CD4-positive, alpha-beta T cell treated with Interferon alpha-2 for 1 hour (primary cell): ENCODE results near the gene PRKAG1.
A peak's percentile ranks its signal among the peaks of the same experiment; 100 is the strongest.
"Not testable (repeated sequence)": the region's sequence is repeated elsewhere in the genome, so short reads cannot be mapped to it uniquely, and the experiment has no call there.

ENCODE experiments used
- DNase-seq, 2 donors: peaks; one replicate each; pipeline ENCODE4 v3.0.0-alpha.2; 2020 to 2022

Gene PRKAG1

DNA sequence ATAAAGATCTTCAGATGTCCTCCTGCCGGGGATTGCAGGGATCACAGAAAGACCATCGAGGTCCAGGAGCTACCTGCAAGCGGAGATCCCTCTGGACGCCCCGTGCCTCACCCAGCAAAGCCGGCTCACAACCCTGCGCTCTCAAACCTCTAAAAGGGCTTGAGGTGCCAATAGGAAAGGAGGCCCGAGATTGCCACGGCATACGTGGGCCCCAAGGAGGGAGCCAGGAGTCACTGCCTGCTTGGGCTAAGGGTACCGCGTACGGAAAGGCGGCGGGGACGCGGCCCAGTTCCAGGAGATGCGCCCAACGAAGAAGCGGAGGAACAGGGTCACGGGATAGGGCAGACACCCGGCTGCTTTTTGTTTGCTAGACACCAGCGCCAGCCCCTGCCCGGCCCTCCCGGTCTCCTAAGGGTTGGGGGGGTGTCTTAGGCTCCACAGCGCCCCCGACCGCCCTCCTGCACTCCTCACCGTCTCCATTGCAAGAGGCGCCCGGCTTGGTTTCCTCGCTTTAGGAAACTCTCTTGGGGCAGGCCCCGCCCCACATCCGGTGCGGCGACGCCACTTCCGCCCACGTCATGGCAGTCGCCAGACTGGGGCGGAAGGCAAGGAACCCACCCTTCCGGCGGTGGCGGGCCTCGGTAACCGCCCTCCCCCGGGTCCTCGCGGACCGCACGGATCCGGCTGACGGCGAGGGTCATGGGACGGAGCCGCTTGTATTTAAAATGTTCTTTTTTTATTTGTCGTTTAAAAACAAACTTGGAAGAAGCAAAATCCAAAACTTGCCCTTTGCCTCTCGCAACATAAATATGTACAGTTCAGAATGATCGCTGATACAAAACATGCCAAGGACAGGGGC, at the start of gene PRKAG1:
Gene PRKAG1, minus strand, starts transcription at position 516 of the 859 bp plus-strand sequence. Its CDS starts 36 bp downstream, at position 480.
- DNase-seq: peak; percentile 97 to 98

- DNase-seq: no peak
Measured at GRCh38 chr12:49066120-49066519, 47.5 kb upstream of the PRKAG1 start.

GRCh38 chr12:49064767-49065152, 46.2 kb upstream of the PRKAG1 start:
- DNase-seq: no peak

GRCh38 chr12:49061916-49062315, 43.3 kb upstream of the PRKAG1 start:
- DNase-seq: not testable (repeated sequence)

- no peak for DNase-seq
Measured at GRCh38 chr12:49061157-49061650, 42.6 kb upstream of the PRKAG1 start.

DNA sequence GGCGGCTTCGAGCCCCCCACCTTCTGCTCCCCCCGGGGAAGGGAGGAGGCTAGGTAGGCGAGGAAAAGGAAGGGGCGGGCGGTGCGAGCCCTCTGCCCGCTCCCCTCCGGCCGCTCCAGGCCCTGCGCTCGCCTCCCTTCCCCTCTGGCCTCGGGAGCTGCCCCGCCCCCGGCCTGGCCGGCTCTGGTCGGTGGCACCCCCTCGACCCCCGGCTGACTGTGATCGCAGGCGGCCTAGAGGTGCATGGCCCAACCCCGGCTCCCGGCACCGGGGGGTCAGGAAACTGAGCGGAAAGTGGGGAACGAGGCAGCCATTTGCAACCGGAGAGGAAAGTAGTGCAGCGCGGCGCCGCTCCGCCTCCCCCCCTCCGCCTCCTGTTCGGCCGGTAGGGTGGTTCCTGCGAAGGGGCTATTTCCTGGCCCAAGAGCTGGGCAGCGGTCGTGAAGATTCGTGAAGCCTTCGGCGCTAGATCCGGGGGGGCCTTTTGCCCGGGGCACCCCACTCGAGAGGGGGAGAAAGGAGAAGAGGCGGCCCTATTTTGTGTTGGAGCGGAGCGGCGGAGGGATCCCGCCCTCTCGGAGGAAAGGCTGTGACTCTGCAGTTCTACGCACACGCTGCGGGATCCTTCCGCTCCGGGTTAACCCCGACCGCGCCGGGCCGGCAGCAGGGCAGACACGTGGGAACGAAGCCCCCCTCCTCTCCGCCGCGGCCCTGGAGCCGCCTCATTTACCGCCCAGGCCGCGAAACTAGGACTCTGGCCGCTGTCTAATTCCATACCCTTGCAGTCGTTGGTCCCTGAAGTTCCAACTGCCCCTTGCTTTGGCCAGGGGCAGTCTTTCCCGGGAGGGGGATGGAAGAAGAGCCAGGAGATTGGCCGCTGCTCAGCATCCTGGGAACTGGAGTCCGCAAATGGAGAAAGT, 41.9 kb upstream of the PRKAG1 start, which contains the start of gene KMT2D:
Gene KMT2D, minus strand, starts transcription at position 558 of the 920 bp plus-strand sequence. CDS start 5,470 bp downstream, outside the sequence.
- DNase-seq: peak; percentile 88 to 91

- peak in 1 of 2 donors; percentile 19 for DNase-seq
Measured at GRCh38 chr12:49059299-49060171, 41.0 kb upstream of the PRKAG1 start.

- no peak for DNase-seq
Measured at GRCh38 chr12:49059045-49059298, 40.4 kb upstream of the PRKAG1 start.

GRCh38 chr12:49058366-49059044, 39.9 kb upstream of the PRKAG1 start:
- DNase-seq: no peak

DNA sequence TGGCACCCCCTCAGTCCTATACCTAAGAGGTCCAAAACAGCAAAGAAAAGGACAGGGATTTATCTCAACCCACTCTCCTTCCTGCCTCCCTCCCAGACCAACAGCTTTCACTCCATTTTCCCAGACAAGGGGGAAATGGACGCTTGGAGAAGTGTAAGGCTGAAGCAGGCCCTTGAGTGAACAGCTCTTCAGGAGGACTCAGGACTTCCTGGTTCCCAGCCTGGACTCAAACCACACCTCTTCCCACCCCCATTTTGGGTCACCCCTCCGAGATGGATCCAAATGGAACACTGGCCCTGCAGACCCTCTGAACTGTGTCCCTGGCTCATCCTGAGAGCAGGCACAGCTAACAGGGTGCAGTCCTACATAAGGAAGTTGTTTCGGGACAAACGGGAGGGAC, 39.3 kb upstream of the PRKAG1 start:
- no peak for DNase-seq

GRCh38 chr12:49055978-49056754, 37.6 kb upstream of the PRKAG1 start:
- DNase-seq: peak; percentile 79 to 80

- no peak for DNase-seq
Measured at GRCh38 chr12:49055092-49055491, 36.5 kb upstream of the PRKAG1 start.

- DNase-seq: no peak
Measured at GRCh38 chr12:49054524-49054923, 35.9 kb upstream of the PRKAG1 start.

DNA sequence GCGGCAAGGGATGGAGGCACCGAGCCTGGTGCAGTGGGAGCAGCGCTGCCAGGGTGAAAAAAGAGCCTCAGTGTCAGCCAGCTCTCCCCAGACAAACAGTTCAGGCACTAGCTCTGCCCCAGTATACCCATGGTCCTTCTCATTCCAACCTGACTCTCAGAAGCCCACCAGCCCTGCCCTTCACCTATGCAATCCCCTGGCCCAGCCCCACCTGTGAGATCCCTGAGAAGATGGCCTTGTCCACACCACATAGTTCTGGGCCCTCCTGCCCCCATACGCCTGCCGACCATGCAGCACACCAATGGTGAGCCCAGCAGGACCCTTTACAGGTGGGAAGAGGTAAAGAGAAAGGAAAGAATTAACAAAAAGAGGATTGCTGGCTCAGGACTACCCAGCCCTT, 35.5 kb upstream of the PRKAG1 start:
- no peak for DNase-seq

DNA sequence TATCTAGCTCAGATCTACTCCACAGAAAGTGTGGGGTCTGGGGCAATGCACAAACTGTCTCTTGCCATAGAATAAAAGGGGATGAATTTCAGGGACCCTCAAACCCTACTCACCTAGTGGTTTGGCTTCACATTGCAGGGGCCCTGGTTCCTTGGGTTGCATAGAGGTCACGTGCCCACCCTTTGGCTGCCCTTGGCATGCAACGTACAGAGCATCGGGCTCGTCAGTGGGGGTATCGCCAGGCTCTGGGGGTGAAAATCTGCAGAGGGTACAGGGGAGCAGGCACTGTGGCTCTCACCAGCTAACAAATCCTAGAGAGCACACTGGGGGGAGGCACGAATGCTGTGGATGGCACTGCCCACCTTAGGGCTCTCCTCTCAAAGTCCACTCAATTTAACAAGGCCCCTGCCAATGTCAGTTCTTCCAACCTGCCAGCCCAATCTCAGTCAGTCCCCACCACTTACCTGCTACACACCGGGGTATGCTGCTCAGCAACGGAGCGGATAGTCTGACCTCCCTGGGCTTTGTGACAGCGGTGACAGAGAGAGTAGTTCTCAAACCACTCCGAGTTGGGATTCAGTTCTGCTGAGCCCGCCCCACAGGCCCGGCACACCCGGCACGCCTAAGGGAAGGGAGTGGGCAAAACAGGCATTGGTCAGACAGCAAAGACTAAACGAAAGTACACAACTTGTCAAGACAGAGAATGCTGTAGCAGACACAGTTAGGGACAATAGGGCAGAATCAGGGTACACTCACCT, 34.1 kb upstream of the PRKAG1 start:
- DNase-seq: no peak

DNA sequence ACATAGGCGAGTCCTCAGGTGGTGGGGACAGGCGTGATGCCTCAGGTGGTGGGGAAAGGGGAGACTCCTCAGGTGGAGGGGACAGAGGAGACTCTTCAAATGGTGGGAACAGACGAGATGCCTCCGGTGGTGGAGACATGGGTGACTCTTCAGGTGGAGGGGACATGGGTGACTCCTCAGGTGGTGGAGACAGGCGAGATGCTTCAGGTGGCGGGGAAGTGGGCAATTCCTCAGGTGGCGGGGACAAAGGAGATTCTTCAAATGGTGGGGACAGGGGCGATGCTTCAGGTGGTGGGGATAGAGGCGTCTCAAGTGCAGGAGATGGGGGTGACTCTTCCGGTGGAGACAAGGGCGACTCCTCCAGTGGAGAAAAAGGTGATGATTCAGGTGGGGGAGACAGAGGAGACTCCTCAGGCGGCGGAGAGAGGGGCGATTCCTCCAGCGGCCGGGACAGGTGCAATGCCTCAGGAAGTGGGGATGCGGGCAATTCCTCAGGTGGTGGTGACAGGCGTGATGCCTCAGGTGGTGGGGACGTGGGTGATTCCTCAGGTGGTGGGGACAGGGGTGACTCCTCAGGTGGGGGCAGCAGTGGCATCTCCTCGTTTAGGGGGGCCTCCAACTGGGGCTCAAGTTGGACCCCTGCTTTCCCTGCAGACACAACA, 33.3 kb upstream of the PRKAG1 start:
- no peak for DNase-seq

DNA sequence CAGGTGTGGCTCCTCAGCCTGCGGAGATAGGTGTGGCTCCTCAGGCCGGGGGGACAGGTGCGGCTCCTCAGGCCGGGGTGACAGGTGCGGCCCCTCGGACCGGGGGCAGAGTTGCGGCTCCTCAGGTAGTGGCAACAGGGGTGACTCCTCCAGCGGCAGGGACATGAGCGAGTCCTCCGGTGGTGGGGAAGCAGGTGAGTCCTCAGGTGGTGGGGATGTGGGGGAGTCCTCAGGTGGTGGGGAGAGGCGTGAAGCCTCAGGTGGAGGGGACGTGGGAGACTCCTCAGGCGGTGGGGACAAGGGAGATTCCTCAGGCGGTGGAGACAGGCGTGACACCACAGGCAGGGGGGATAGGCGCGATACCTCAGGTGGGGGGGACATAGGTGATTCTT, 32.8 kb upstream of the PRKAG1 start:
- DNase-seq: no peak

DNA sequence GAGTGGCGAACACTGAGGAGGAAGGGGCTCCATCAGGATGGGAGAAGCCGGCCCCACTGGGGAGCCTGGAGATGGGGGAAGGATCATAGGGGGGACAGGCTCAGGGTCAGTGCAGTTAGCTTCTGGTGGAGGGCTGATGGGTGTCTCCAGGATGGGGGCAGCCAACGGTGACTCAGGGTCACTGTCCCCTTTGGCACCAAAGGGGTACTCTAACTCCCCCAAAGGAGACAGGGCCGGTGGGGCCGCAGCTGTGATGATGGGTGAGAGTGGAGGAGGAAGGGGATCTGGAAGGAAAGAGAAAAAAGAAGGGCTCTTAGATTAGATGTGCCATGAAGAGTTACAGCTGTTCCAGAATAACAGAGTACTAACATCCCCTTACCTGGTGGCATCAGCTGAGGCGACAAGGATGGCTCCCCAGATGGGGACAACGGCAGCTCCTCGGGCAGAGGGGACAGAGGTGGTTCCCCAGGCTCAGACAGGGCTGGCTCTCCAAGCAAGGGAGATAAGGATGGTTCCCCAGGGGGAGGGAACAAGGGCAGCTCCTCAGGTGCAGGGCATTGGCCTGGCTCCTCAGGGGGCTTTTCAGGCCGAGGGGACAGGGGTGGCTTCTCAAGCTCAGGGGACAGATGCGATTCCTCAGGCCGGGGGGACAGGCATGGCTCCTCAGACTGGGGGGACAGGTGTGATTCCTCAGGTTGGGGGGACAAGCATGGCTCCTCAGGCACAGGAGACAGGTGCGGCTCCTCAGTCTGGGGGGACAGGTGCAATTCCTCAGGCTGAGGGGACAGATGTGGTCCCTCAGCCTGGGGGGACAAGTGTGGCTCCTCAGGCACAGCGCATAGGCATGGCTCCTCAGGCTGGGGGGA, 32.2 kb upstream of the PRKAG1 start:
- no peak for DNase-seq
